ENCODE measurements around the gene MESD.

The MESD gene

DNA sequence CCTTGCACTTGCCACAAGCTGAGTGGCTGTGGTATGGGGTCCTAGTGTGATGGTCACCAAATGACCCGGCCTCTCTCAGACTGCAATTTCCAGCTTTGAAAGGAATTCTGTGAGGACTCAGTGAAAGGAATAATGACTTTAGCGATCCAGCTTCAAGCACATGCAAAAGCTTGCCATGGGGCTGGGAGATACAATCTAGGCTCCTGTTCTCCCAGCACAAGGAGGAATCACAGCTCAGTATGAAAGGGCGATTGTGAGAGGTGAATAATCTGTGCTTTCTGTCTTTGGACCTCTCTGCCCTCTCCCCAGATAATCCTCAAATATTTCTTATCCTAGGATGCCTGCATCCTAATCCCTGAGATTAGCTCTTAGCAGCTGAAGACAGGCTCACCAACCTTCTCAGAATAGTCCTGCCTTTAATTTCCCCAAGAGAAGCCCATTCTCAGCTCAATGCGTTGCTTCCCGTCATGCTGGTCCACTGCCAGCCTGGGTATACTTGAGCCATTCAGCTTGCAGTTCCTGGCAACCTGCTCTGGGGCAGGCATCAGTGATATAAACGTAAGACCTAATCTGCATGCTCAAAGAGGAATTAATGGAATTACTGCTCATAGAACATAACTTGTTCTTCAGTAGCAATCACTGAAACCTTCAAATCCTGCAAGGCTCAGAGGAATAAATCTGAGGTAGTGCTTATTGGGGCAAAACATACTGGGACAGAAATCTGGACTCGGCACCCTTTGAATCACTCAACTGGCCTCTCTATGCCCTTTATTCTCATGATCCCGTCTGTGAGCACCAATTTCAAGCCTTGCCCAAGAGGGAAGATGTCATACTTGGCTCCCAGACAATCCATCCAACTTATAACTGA is 26.2 kb upstream of the MESD start:
- no peak for DNase-seq (ENCODE audit: low read depth in 4 of 4, low spot score in 1 of 4)

DNA sequence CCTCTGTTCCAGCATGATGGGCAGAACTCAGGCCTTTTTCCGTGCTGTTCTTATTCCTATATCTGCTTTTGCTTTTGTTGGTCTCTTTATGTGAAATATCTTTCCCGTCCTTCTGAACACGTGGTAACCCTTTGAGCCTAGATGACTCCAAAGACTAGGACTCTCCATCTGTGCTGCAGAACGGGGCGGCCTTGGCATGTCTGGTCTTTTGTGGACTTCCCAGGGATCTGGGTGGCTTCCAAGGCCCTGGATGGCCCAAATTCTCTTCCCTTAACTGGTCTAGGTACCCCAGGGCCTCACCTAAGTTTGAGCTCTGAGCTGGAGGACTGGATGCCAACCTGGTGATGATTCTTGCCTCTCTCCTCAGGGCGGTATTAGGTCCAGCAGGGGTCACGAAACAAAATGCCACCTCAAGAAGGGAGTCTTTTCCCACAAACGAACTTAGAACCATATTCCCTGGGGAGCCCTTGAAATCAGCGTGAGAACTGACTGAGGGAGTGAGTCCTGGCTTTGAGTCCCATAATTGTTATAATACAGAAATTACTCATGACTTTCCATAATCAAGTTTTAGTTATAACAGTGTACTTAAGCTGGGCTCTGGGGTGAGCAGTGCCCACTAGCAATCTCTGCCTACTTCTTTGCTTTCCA is 25.0 kb upstream of the MESD start:
- DNase-seq (ENCODE audit: low read depth in 4 of 4, low spot score in 1 of 4): no peak

DNA sequence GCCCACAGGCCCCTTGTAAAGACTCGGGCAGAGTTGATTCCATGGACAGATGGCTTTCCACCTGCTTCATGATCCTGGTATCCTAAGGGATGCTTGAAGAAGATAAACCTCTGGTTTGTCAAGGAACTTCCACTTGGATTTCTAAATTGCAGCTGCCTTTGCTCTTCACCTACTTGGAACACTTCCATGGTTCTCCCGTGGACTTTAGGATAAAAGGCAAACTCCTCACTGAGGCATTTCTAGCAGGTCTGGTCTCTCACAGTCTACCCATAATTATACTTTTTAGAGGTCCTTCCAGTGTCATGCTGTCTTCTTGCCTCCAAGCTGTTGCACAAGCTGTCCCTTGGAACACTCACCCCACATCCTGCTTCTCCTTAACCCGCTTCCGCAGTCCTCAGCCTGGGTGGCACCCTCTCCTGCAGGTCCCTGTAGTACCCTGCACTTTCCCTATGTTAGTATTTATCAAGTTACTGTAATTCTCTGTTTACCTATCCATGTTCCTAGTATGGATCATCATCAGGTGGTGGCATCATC is 23.8 kb upstream of the MESD start:
- DNase-seq (ENCODE audit: low read depth in 4 of 4, low spot score in 1 of 4): no peak

DNA sequence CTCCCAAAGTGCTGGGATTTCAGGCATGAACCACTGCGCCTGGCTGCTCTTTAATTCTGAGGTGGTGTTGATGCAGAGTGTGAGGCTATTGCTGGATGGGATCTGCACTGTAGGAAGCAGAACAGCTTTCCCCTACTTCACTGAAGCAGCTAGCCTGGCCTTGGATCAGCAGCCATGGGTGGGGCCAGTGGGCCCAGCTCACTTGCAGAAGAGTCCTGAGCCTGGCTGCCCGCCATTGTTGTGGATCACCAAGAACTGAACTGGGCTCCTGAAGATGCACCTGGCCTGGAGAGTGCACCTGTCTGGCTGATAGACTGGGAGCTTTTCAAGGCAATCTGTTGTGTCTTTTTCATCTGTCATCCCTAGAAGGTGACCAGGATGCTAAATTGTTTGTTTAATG is 23.0 kb upstream of the MESD start:
- no peak for DNase-seq (ENCODE audit: low read depth in 4 of 4, low spot score in 1 of 4)

DNA sequence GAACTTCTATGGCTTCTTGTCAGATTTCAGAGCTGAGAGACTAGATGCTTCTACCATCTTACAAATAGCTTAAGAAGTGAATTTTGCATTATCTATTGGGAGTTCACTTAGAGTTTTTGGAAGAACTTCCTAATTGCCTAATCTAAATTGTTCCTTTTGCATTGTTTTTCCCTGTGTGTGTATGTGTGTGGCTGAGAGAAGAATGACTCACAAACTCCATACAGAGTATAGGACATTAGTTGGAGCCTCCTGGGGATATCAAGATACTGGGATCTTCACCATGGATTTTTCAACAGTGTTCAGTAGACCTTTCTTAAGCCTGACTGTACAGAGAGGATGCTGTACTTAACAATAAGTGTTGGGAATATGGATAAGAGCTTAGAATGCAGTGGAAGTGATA is 22.0 kb upstream of the MESD start:
- no peak for DNase-seq (ENCODE audit: low read depth in 4 of 4, low spot score in 1 of 4)

DNA sequence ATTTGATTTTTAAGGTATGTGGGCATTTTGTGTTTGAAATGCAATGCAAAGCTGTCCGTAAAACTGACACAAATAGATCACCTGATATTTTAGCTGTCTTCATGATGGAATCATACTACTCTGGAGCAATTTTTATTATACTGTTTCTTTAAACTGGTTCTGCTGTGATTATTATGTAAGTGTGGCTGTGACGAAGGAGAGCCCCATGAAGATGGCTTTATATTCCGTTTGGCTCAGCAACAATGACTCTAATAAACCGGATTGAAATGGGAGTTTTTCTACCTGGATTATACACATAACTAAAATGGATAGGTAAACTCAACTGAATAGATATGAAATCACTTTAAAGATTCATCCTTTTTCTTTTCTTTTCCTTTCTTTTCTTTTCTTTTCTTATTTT is 20.5 kb upstream of the MESD start:
- no peak for DNase-seq (ENCODE audit: low read depth in 4 of 4, low spot score in 1 of 4)

DNA sequence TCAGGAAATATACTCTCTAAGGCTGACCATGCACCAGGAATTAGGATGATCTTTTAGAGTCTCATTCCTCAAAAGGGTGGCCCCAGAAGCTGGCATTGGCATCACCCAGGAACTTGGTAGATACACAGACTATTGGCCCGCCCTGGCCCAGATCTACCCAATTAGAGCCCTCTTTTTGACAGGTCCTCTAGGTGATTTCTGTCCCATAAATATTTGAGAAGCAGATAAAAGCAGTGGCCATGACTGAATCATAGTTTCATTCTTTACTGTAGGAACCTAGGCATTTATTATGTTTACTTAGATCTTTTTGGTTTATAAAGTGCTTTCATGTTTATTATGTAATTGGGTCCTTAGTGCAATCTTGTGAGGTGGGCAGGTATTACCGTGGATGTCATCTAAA is 18.7 kb upstream of the MESD start:
- no peak for DNase-seq (ENCODE audit: low read depth in 4 of 4, low spot score in 1 of 4)

DNA sequence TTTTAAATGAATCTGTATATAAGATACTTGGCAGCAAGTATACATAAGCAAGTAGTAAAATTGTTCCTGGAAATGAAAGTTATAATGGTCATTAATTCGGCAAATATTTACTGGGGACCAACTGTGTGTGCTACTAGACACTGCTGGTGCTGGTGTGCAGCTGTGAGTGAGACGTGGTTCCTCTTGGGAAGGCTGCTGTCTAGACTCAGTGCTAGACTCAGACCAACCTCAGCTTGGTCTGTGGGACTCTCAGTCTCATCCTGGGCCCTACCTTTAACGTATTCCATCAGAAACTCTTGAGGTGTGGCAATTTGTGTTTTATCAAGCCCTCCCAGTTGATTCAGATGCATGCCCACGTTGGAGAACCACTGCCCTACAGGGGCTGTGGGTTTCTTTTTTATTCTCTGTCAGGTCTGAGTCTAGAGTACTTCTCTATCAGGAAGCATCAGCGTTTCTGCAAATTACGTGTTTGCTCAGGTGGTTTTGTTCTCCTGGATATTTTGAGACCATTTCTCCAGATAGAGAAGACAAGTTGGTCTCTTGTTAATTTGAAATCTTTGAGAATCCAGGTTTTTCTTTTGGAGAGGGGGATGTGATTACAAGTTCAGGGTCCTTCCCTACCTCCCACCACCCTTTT is 17.9 kb upstream of the MESD start:
- DNase-seq (ENCODE audit: low read depth in 4 of 4, low spot score in 1 of 4): no peak

DNA sequence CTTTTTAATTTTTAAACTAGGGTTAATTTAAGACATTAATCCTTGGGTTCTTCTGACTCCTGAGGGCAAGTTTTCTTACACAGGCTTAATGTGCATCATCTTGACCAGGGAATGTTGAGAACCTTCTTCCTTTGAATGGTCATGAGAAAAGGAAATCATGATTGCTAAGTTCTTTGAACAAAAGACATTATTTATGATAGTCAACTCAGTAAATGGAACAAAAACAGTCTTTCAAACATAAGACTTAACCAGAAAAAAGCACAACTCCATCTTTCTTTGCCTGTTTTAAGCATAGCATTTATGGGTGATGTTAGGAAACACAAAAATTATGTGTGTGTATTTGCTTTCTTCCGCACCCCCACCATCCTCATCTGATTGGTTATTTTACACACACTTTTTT is 16.5 kb upstream of the MESD start:
- DNase-seq (ENCODE audit: low read depth in 4 of 4, low spot score in 1 of 4): no peak

DNA sequence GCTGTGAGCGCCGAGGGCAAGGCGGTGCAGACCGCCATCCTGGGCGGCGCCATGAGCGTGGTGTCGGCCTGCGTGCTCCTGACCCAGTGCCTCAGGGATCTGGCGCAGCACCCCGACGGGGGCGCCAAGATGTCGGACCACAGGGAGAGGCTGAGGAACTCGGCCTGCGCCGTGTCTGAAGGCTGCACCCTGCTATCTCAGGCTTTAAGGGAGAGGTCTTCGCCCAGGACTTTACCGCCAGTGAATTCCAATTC is 13.4 kb upstream of the MESD start:
- DNase-seq (ENCODE audit: low read depth in 4 of 4, low spot score in 1 of 4): no peak

DNA sequence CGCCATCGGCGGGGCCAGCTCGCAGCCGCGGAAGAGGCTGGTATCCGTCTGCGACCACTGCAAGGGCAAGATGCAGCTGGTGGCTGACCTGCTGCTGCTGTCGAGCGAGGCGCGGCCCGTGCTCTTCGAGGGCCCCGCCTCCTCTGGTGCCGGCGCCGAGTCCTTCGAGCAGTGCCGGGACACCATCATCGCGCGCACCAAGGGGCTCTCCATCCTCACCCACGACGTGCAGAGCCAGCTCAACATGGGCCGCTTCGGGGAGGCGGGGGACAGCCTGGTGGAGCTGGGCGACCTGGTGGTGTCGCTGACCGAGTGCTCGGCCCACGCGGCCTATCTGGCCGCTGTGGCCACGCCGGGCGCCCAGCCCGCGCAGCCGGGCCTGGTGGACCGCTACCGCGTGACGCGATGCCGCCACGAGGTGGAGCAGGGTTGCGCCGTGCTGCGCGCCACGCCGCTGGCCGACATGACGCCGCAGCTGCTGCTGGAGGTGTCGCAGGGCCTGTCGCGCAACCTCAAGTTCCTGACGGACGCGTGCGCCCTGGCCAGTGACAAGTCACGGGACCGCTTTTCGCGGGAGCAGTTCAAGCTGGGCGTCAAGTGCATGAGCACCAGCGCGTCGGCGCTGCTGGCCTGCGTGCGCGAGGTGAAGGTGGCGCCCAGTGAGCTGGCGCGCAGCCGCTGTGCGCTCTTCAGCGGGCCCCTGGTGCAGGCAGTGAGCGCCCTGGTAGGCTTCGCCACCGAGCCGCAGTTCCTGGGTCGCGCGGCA is 12.9 kb upstream of the MESD start:
- no peak for DNase-seq (ENCODE audit: low read depth in 4 of 4, low spot score in 1 of 4)

DNA sequence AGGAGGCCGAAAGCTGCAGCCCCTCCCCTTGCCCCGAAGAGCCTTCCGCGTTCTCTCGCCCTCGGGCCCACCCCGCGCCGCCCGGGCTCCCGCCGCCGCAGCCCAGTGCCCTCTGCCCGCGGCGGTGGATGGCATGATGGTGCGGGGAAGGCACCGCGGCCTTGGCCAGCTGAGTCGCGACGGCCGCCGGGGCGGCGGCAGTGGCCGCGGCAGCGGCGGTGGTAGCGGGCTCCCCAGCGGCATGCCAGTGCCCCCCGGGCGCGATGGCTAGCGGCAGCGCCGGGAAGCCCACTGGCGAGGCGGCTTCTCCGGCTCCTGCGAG is 12.4 kb upstream of the MESD start:
- no peak for DNase-seq (ENCODE audit: low read depth in 4 of 4, low spot score in 1 of 4)

DNA sequence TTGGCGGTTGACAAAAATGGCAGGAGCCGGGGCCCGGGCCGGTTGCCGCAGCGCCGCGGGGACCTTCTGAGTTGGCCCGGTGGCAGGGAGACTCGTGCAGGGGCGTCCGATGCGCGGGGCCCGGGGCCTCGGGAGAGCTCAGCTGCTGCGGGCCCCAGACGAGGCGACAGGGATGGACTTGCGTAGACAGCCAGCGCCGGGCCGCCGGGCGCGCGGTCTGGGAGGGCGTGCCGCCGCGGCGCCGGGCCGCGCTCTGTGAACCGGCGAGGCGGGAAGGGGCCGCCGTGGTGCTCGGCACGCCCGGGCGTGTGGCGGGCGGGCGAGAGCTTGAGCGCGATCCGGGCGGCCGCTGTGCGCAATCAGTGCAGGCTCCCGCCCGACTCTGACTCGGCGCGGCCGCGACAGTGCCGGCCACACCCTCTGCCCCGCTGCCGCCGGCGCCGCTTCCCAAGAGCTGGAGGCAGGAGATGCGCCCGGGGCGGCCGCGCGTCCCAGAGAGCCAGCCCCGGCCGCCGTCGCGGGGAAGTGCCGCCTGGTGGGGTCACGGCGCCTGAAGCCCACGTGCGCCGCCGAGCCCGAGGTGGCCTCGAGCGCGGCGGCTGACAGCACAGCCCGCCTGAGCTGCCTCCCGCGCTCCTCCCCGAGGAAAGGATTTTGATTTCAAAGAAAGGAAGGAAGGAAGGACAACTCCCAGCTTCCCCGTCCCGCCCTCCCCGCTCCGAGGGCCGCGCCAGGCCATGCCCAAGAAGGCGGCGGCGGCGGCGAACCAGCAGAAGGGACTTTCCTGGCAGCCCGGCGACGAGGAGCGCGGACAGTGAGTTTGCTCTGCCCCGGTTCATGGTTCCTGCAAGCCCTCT is 11.8 kb upstream of the MESD start:
- DNase-seq (ENCODE audit: low read depth in 4 of 4, low spot score in 1 of 4): peak in 2 of 4 experiments; percentile 4 to 30

DNA sequence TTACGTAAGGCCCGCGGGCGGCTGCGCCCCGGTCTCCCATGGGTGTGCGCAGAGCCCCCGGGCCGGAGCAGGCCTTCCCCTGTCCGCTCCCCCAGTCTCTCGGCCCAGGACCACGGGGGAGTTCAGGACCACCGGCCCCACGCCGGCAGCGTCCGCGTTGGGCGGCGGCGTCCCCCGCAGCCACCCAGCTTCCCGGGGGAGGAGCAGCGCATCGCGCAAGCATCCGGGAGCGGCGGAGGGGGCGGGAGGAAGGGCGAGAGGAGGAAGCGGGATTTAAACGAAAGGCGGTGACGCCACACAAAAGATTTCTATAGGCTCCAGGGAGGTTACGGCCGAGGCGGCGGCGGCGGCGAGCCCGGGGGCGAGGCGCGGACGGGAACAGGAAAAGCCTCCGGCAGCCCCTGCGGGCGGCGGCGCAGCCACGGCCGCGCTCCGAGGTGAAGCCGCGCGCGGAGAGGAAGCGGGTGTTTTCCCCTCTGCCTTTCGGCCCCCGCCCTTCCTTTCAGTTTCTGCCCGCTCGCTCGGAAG is 11.1 kb upstream of the MESD start, which contains the start of gene TLNRD1:
TSS of gene TLNRD1 (plus strand) at position 300 of the 528 bp plus-strand sequence. CDS start 1,349 bp downstream, outside the sequence.
- DNase-seq (ENCODE audit: low read depth in 4 of 4, low spot score in 1 of 4): peak; percentile 54 to 80 (median 64)

DNA sequence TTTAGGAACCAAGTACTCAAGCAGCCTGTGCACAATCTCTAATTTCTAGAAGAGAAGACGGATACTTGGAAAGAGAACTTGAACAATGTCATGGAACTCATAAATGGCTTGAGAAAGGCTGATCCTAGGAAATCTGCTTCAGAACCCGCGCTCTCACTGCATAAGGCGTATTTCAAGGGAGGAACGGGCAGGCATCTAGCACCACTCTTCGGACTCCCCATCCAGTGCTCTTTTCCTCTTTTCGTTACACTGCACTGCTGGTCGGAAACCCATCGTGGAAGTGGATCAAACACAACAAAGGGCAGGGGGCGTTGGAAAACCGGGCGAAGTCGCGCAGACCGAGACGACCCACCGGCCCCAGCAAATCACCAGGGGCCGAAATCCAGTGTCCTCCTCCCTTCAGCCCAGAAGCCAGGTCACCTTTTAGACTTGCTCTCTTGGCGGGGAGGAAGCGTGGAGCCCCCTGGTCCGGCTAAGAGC is 10.6 kb upstream of the MESD start:
- DNase-seq (ENCODE audit: low read depth in 4 of 4, low spot score in 1 of 4): peak in 1 of 4 experiments; percentile 9

DNA sequence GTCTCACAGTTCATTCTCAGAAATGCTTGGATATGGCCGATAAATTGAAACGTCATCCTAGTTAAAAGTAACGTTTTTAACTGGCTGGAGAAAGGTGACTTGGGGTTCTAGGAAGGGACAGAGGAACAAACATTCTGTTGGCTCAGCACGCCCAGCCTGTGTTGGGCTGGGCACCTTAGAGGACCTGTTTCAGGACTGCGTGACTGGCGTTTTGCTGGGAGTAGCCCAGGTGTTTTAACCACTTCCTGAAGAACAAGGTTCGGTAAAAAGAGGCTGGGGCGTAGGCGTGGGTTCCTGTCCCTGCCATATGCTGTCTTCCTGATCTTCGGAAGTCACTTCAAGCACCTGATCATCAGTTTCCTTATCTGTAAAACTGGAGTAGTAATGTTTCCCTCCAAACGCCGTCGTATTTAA is 10.0 kb upstream of the MESD start:
- peak in 2 of 4 experiments; percentile 39 to 64 for DNase-seq (ENCODE audit: low read depth in 4 of 4, low spot score in 1 of 4)

DNA sequence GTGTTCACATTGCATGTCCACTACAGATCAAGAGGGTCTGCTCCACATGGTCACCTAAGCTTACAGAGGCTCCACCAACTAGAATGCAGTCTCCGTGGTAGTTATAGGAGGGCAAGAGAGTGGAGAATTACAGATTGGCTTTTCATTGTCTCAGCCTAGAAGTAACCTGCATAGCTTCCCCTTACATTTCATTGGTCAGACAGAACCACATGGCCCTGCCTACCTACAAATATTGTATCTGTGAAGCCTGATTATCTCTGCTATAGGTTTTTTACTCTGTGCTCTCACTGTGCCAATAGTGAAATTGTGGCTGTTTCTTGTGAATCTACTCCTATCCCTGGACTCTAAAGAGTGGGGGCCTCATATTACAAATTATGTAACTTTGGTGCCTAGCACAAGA is 8.6 kb upstream of the MESD start:
- DNase-seq (ENCODE audit: low read depth in 4 of 4, low spot score in 1 of 4): no peak

DNA sequence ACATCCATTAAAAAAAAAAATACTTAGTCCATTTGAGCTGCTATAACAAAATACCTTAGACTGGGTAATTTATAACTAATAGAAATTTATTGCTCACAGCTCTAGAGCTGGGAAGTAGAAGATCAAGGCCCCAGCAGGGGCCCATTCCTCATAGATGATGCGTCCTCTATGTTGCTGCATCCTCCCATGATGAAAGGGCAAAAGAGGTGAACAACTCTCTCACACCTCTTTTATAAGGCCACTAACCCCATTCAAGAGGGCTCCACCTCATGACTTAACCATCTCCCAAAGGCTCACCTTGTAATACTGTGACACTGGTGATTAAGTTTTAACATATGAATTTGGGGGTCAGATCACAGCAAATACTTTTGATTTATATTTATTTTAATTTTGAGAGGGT is 8.1 kb upstream of the MESD start:
- no peak for DNase-seq (ENCODE audit: low read depth in 4 of 4, low spot score in 1 of 4)

DNA sequence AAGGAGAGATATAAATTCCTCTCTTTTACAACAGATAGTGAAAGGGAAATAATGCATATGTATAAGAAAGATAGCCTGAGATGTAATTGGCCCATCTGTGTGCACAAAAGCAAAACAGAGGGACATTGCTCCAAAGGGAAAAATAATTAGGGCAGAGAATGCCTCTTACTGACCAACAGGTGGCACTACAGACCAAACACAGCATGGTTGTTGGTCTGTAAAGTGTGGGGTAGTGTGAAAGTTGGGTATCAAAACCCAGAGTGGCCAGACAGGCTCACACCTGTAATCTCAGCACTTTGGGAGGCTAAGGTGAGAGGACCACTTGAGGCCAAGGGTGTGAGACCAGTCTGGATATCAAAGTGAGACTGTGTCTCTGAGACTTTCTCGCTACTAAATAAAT is 6.6 kb upstream of the MESD start:
- DNase-seq (ENCODE audit: low read depth in 4 of 4, low spot score in 1 of 4): no peak

DNA sequence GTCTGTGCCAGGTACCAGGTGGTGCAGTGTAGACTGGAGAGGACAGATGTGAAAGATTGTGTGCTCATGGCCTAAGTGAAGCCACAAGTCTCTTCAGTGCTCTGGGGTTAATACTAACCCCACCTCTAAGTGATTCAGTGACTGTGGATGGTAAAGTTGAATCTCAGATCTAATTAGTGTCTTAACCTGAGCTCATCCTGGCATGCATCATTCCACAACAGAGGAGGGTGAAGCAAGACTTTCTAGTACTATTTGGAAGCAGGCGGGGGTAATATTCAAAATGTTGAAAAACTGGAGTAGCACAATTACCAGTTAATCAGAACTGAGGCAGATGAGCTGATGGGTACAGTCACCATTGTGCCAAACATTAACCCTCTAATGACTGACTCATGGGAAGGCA is 2.8 kb upstream of the MESD start:
- no peak for DNase-seq (ENCODE audit: low read depth in 4 of 4, low spot score in 1 of 4)

Data from stimulated activated CD4-positive, alpha-beta T cell treated with anti-CD3 and anti-CD28 coated beads, Interleukin-1b, Interleukin-23, amount 100 ng/mL, for 24 hours (primary cell).